Rectal smooth muscle tissue (tissue), 1 donor: ENCODE measurements around the gene RASAL3.
A peak's percentile ranks its signal among the peaks of the same experiment; 100 is the strongest.

Experiments used
- H3K27ac ChIP-seq: one replicate; pipeline ENCODE4 v1.7.0; 2013; ENCODE audit warnings: low read depth, low read length, inconsistent platforms
- H3K27me3 ChIP-seq: one replicate; pipeline ENCODE4 v1.7.0; 2013; ENCODE audit warnings: low read length; ENCODE audit not compliant: control insufficient read depth, insufficient read depth
- H3K36me3 ChIP-seq: one replicate; pipeline ENCODE4 v1.7.0; 2013; ENCODE audit warnings: low read length; ENCODE audit not compliant: control insufficient read depth, insufficient read depth
- H3K4me1 ChIP-seq: one replicate; pipeline ENCODE4 v1.7.0; 2013; ENCODE audit warnings: low read length; ENCODE audit not compliant: control insufficient read depth, insufficient read depth
- H3K4me3 ChIP-seq: one replicate; pipeline ENCODE4 v1.7.0; 2013; ENCODE audit warnings: low read length
- H3K9ac ChIP-seq: one replicate; pipeline ENCODE4 v1.7.0; 2013; ENCODE audit warnings: low read length

RASAL3 gene

DNA sequence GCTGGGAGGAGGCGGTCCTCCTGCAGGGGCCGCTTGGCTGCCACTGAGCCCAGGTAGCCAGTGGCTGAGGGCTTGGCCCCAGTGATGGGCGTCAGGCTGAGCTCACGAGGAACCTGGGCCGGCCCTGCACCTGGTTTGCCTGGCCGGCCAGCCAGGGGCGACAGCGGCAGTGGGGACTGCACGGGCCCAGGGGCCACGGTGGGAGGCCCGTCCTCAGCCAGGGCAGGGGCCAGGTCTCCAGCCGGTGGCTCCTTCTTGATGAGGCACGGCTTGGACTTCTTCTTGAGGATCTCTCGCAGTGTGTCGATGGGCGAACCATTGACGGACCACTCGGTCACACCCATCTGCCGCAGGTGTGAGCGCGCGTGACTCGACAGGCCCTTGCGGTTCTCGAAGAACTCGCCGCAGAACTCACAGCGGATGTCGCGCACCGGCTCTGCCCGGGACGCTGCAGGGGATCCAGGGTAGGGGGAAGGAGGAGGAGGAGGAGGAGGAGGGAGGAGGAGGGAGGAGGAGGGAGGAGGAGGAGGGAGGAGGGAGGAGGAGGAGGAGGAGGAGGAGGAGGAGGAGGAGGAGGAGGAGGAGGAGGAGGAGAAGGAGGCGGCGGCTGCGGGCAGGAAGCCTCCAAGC, 38.9 kb downstream of the RASAL3 start:
- no peak overlapping the region for H3K4me3 ChIP-seq
- H3K9ac ChIP-seq = no peak overlapping the region
- no peaks in the 10 kb centered on the region for H3K27me3 ChIP-seq
- H3K27ac ChIP-seq = no peak overlapping the region
- peaks cover 31% of the 10 kb centered on the region for H3K36me3 ChIP-seq
- no peaks in the 10 kb centered on the region for H3K4me1 ChIP-seq

DNA sequence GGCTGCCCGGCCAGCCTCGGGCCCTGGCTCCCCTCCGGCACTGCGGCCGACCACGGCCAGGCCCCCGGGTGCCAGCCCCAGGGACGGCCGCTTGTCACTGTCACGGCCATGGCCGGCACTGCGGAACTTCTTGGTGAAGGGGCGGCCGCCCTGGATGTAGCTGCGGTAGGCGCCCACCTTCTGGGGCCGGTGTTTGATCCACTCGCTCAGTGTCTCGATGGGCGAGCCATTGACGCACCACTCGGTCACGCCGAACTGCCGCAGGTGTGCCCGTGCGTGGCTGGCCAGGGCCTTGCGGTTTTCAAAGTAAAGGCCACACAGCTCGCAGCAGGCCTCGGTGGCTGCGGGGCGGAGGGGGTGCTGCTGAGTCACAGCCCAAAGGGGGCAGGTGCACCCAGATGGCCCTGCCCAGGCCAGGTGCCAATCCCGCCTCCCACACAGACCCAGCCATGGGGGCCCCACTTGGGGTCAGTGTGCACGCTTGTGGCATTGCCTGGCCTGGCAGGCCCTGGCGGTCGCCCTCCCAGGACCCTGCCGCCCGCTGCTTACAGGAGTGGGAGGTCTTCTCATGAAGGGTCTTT, 39.6 kb downstream of the RASAL3 start:
- no peak overlapping the region for H3K27ac ChIP-seq
- H3K4me1 ChIP-seq = peaks cover under 1% of the 10 kb centered on the region
- H3K36me3 ChIP-seq = peaks cover 31% of the 10 kb centered on the region

DNA sequence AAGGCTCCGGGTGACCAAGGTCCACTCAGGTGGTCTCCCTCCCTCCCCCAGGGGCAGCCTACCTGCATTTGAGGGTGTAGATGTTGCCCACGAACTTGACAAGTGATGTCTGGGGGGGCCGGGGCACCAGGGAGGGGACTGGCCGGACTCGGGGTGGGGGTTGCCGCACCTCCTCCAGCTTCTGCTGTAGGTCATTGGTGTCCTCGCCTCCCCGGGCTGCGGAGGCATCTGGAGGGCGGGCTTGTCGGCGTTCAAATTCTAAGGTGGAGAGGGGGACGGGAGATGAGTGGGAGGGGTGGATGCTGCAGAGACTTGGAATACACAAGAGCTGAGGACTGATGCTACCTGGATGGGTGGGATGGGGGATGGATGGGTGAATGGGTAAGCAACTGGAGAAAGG, 40.2 kb downstream of the RASAL3 start:
- Histone ChIP-seq H3K4me1 (peaks cover 3% of the 10 kb centered on the region), H3K27me3 (no peaks in the 10 kb centered on the region), H3K4me3 (no peak overlapping the region), H3K36me3 (peaks cover 31% of the 10 kb centered on the region), H3K9ac (no peak overlapping the region), H3K27ac (no peak overlapping the region)

More for the DNA sequence above, 39.6 kb downstream of the RASAL3 start:
- H3K4me3 ChIP-seq = no peak overlapping the region
- no peak overlapping the region for H3K9ac ChIP-seq
- H3K27me3 ChIP-seq = no peaks in the 10 kb centered on the region

DNA sequence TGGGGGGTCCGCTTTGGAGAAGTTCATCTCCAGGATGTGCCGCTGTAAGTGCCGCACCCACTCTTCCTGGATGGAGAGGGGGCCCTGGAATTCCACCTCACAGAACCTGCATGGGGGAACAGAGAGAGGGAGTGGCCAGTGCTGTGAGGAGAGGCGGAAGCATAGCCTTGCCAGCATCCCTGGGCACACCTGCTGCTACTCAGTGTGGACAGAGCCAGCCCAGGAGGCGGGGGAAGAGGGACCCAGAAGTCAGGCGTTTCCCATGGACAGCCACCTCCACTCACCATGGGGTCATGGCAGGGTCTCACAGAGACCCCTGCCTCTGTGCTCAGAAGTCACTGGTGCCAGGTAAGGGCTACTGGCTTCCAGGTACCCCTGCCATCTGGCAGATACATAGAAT, 41.2 kb downstream of the RASAL3 start:
- H3K9ac ChIP-seq = no peak overlapping the region
- no peak overlapping the region for H3K4me3 ChIP-seq
- H3K27ac ChIP-seq = no peak overlapping the region
- H3K27me3 ChIP-seq = no peaks in the 10 kb centered on the region
- H3K36me3 ChIP-seq = peaks cover 31% of the 10 kb centered on the region
- peaks cover 3% of the 10 kb centered on the region for H3K4me1 ChIP-seq

DNA sequence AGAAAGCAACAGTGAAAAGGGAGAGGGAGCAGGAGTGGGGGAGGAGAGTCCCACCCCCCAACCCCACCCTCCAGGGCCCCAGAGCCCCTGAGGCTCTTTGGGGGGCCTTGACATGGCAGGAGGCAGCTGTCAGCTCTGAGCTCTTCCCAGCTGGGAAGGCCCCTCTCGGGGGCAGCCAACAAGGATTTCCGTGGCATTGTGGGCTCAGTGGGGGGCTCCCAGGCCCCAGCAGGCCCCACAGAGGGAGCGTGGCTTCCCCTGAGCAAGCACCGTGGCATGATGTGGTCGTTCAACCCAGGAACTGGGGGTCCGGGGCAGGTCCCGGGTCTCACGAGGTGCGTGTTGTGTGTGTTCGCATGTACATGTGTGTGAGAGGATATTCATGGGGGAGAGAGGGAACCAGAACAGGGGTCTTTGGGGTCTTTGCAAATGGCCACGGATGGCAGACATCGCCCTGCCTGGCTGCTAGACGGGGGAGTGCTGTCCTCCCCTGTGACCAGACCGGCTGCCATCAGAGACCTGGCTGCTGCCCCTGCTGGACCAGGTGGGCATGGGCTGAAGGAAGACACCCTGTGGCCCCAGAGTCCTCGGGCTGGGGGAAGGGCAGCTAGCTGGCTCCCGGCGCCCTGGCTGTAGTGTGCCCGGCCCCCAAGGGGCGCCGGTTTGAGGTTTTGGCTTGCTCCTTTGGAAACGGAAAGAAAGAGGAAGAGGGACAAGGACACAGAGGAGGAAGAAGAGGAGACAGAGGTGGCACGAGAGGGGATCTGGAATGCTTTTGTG, 41.9 kb downstream of the RASAL3 start:
- H3K4me1 ChIP-seq = peaks cover 7% of the 10 kb centered on the region
- H3K4me3 ChIP-seq = no peak overlapping the region
- peaks cover 26% of the 10 kb centered on the region for H3K36me3 ChIP-seq
- H3K27ac ChIP-seq = no peak overlapping the region
- no peaks in the 10 kb centered on the region for H3K27me3 ChIP-seq
- no peak overlapping the region for H3K9ac ChIP-seq

DNA sequence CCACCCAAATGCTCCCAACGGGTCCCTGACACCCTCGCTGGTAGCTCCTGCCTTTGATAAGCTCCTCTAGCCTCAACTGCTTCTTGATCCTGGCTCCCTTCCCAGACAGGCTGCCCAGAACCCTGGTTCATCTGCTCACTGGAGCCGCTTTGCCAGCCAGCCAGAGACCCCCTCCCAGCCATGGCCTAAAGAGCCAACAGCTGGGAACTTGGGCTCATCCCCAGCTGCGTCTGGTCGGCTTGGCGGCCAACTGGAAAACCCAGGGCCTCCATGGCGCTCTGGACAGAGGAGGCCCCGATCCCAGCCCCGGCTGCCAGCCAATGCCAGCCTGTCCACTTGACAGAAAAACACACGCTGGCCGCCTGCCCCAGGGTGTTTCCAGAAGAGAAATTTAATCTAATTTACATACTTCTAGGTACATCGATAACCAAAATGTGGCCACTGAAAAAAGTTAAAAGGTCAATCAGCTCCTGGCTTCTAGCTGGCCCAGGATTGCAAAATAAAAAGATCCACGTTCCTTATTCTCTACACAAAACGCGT, 42.6 kb downstream of the RASAL3 start:
- Histone ChIP-seq H3K27me3 (no peaks in the 10 kb centered on the region), H3K27ac (no peak overlapping the region), H3K9ac (no peak overlapping the region), H3K36me3 (peaks cover 25% of the 10 kb centered on the region), H3K4me3 (no peak overlapping the region), H3K4me1 (peaks cover 14% of the 10 kb centered on the region)

DNA sequence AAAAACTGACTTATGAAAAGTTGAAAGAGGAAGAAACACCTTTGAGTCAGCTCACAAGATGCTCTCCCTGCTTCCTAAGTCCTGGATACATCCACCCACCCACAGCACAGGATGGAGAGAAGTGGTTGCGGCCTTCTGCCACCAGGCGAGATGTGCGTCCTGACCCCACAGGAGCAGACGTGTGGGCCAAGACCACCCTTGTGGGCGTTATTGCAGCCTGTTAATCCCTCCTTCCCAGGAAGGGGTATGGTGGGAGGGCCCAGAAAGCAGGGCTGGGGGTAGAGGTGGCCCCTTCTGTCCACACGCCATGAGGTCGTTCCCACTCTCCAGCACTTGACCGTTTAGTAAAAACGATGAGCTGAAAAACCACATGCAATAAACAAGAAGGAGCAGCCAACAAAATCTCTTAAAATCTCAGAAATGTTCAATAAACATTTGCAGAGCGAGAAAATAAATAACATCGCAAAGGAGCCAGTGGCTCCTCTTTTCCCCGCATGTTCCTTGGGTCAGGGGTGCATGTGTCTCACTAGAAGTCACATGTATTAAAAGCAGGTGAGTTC, 43.1 kb downstream of the RASAL3 start:
- no peaks in the 10 kb centered on the region for H3K27me3 ChIP-seq
- H3K4me1 ChIP-seq = peaks cover 15% of the 10 kb centered on the region
- H3K9ac ChIP-seq = no peak overlapping the region
- H3K4me3 ChIP-seq = no peak overlapping the region
- no peak overlapping the region for H3K27ac ChIP-seq
- peaks cover 19% of the 10 kb centered on the region for H3K36me3 ChIP-seq

DNA sequence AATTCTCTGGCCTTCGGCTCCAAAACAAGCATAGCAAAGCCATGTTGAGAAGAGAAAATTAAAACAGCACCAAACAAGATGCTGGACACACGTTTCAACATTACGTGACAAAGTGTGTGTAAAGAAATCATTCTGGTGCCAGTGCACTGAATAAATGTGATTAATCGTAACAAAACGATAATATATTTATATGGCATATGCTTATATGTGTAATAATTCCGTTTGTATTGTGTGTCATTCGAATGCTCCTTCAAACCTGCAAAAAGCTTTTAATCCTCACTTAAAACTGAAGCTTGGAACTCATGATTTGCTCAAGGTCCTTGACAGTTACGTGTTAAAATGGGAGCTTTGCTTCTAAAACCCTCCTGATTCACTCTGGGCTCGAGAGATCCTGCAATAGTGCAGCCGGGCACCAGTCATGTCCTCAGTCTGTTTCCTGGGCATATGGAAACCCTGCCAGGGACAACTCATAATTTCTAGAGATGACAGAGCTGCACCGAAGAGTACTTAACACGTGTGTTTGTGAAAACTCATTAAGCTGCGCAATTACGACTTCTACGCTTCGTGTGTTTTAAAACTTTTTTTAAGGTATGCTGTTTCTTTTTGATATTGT, 44.8 kb downstream of the RASAL3 start:
- no peaks in the 10 kb centered on the region for H3K27me3 ChIP-seq
- H3K4me1 ChIP-seq = peaks cover 15% of the 10 kb centered on the region
- no peak overlapping the region for H3K9ac ChIP-seq
- H3K36me3 ChIP-seq = peaks cover 15% of the 10 kb centered on the region
- H3K4me3 ChIP-seq = peak overlapping the region; percentile 66
- peak overlapping the region; percentile 51 for H3K27ac ChIP-seq

DNA sequence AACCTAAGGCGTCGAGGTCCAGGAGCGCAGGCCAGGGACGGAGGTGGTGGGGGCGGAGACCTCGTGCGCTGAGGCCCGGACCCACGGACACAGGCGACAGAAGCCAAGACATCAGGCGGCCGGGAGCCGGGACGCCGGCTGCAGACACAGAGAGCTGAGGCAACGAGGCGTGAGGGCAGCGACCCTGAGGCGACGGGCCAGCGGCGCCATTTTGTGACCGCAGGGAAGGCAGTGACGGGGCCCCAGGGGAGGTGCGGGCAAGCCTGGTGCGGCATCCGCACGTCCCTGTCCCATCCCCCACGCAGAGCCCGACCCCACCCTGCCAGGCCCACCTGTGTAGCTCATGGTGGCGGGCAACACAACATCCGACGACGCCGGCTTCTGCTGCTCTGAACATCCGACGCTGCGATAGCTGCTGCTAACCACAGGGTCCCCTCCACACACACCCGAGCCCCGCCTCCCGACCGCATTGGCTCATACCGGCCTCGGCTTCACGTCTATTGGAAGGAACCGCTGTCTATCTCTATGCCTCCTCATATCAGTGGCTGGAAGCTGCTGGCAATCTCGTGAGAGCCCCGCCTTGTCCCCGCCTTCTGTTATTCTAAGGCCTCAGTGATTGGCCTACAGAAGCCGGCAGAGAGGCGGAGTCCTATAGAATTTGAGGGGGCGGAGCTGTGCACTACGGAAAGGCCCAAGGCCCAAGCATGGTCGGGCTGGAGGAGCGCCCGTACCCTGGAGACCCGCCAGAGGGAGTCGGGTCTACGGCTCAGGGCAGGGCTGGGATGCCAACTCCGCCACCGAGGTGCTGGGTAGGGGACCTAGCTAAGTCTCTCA, 45.5 kb downstream of the RASAL3 start, which contains the start of gene AKAP8L:
Gene AKAP8L (minus strand): TSS at position 410 of the 834 bp plus-strand sequence. CDS start 65 bp downstream, at position 345.
- H3K27ac ChIP-seq = peak within 1 kb of the TSS; percentile 76
- peak within 1 kb of the TSS; percentile 97 for H3K4me3 ChIP-seq
- peaks cover 15% of the 10 kb centered on the region for H3K4me1 ChIP-seq
- no peaks in the 10 kb centered on the region for H3K27me3 ChIP-seq
- H3K9ac ChIP-seq = peak within 1 kb of the TSS; percentile 81
- H3K36me3 ChIP-seq = peaks cover 12% of the 10 kb centered on the region

DNA sequence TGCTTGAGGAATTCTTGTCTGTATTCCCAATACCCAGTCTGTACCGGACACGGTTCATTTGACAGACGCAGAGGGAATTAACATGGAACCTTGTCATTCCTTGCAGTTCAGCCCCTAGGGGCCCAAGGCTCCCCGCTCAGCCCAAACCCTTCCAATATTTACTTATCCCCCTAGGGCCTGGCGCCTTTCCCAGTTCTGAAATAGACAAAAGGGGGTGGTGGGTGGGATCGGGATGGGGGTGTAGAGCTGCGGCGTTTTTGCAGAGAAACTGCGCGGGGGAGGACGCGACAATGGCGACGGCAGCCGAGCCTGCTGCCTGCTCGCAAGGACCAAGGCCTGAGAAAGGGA, 46.1 kb downstream of the RASAL3 start:
- Histone ChIP-seq H3K27ac (peak overlapping the region; percentile 76), H3K4me1 (peaks cover 17% of the 10 kb centered on the region), H3K36me3 (peaks cover 7% of the 10 kb centered on the region), H3K4me3 (peak overlapping the region; percentile 97), H3K27me3 (no peaks in the 10 kb centered on the region), H3K9ac (peak overlapping the region; percentile 81)

DNA sequence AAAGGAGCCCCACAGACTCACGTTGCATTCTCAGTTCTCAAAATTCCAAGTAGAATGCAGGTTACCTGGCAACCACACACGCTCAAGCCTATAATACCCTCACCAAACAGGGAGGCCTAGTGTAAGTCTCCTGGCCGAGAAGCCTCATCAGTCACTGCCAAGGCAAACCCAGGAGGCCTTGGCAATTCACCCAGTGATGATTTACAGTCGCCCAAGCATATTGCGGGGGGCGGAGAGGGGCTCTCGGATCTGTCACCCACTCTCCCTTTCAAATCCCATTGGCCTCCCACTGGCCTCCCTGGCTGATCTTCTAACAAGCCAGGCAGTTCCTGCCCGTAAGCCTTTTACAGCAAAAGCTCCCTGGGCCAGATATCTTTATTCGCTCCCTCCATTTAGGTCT, 46.6 kb downstream of the RASAL3 start:
- Histone ChIP-seq H3K27ac (peak overlapping the region; percentile 76), H3K27me3 (no peaks in the 10 kb centered on the region), H3K9ac (peak overlapping the region; percentile 81), H3K36me3 (peaks cover 2% of the 10 kb centered on the region), H3K4me1 (peaks cover 17% of the 10 kb centered on the region), H3K4me3 (peak overlapping the region; percentile 97)
